NT2/D1 (cell line): ENCODE measurements around the gene DCDC1.

Source experiments
- DNase-seq: peaks from one replicate; pipeline ENCODE4 v3.0.0-alpha.2; 2011; ENCODE audit warnings: low read depth, low spot score
- H3K27me3 ChIP-seq: 2 replicates; pipeline ENCODE4 v1.6.0; 2011; ENCODE audit warnings: mild to moderate bottlenecking; ENCODE audit not compliant: insufficient read length, insufficient read depth
- H3K36me3 ChIP-seq: 2 replicates; pipeline ENCODE4 v1.6.1; 2011; ENCODE audit warnings: mild to moderate bottlenecking, low read length, mixed read lengths; ENCODE audit not compliant: insufficient read depth, insufficient read length
- H3K4me1 ChIP-seq: 2 replicates; pipeline ENCODE4 v1.5.1; 2011; ENCODE audit not compliant: insufficient read depth, insufficient read length
- H3K4me3 ChIP-seq: 2 replicates; pipeline ENCODE4 v1.5.1; 2011; ENCODE audit warnings: low read depth; ENCODE audit not compliant: insufficient read length
- H3K9ac ChIP-seq: 2 replicates; pipeline ENCODE4 v1.6.0; 2011; ENCODE audit warnings: low read depth; ENCODE audit not compliant: insufficient read length
- H3K9me3 ChIP-seq: 2 replicates; pipeline ENCODE4 v1.5.1; 2011; ENCODE audit warnings: mild to moderate bottlenecking, low read length; ENCODE audit not compliant: insufficient read depth
- SUZ12 ChIP-seq: IDR thresholded peaks from 2 replicates; pipeline ENCODE4 v1.6.1; 2011; ENCODE audit not compliant: insufficient read length, insufficient read depth; ENCODE audit errors: extremely low read depth
- YY1 ChIP-seq: IDR thresholded peaks from 2 replicates; pipeline ENCODE4 v1.6.1; 2011; ENCODE audit not compliant: insufficient read length, insufficient read depth
- ZNF274 ChIP-seq: IDR thresholded peaks from 2 replicates; pipeline ENCODE4 v1.6.1; 2011; ENCODE audit warnings: mild to moderate bottlenecking, low read depth, low read length

DCDC1 gene

DNA sequence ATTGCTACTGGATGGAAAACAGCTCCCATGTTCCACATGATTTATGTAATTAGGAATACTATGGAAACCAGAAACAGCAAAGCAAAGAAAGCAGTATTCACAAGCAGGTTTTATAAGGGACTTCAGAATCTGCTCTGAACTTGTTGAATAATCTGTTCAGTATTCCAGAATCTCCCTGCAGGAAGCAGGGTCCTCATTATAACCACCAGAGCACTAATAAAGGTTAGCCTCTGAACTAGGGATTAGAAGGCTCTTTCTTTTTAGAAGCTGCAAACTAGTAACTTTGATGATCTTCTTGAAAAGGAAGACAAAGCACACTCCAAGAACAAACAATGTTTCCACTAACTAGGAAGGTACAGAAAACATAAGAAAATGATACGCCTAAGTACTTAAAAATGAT is 125.8 kb downstream of the DCDC1 start:
- Histone ChIP-seq H3K4me1 (no peaks in the 10 kb centered on the region), H3K9ac (no peak overlapping the region)
- no peak for DNase-seq

GRCh38 chr11:31240340-31240904 is 129.1 kb downstream of the DCDC1 start:
- Histone ChIP-seq H3K36me3 (no peaks in the 10 kb centered on the region), H3K4me3 (no peak overlapping the region), H3K27me3 (no peaks in the 10 kb centered on the region), H3K9ac (no peak overlapping the region), H3K9me3 (no peaks in the 10 kb centered on the region), H3K4me1 (no peaks in the 10 kb centered on the region)
- no peak for TF ChIP-seq ZNF274
- no peak for TF ChIP-seq YY1
- no peak for TF ChIP-seq SUZ12
- DNase-seq: peak; percentile 47

More for the DNA sequence above, 125.8 kb downstream of the DCDC1 start:
- Histone ChIP-seq H3K4me3 (no peak overlapping the region), H3K9me3 (no peaks in the 10 kb centered on the region), H3K36me3 (no peaks in the 10 kb centered on the region), H3K27me3 (no peaks in the 10 kb centered on the region)
- TF ChIP-seq SUZ12: no peak
- TF ChIP-seq YY1: no peak
- TF ChIP-seq ZNF274: no peak

- Histone ChIP-seq H3K36me3 (no peaks in the 10 kb centered on the region), H3K27me3 (no peaks in the 10 kb centered on the region), H3K9me3 (no peaks in the 10 kb centered on the region), H3K9ac (no peak overlapping the region), H3K4me1 (no peaks in the 10 kb centered on the region), H3K4me3 (no peak overlapping the region)
- TF ChIP-seq ZNF274 (no peak), YY1 (no peak), SUZ12 (no peak)
- peak; percentile 30 for DNase-seq
Measured at GRCh38 chr11:31237819-31238760, 131.4 kb downstream of the DCDC1 start.

DNA sequence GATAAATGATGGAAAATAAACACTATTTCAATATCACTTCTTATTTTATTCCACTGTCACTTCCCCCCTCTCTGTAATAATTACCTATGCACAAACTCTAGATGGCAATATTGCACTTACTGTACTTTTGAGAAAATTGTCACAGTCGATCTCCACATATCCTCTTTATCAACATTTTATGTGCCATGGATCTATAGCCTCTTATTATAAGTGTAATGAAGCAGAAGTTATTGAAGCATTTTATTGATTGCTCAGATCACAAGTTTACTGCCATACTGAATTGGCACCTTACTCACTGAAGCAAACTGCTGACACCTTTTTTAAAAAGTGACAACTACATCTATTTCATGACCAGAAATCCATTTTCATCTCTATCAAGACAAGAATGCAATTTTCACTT is 133.4 kb downstream of the DCDC1 start:
- DNase-seq: no peak
- no peak overlapping the region for H3K4me3 ChIP-seq
- no peak overlapping the region for H3K9ac ChIP-seq
- TF ChIP-seq YY1: no peak
- TF ChIP-seq ZNF274: no peak
- TF ChIP-seq SUZ12: no peak
- H3K36me3 ChIP-seq: no peaks in the 10 kb centered on the region
- no peaks in the 10 kb centered on the region for H3K9me3 ChIP-seq
- H3K4me1 ChIP-seq: no peaks in the 10 kb centered on the region
- no peaks in the 10 kb centered on the region for H3K27me3 ChIP-seq

DNA sequence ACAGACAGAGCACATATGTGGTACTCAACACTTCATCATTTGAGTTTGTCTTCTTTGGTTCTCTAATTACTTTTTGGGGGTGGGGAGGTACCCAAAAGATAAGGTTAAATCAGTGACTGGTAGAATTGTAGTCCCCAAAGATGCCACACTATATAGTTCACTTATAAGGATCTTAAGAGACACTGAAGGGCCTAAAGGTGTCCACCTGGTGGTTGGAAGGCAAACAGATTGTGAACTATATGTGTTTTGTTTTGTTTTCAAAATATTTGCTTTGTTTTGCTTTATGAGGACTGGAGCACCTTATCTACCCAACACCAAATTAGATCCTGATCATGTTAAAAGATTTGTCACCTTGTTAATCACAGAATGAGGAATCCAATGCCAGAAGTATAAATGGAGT is 136.1 kb downstream of the DCDC1 start:
- Histone ChIP-seq H3K27me3 (no peaks in the 10 kb centered on the region), H3K36me3 (no peaks in the 10 kb centered on the region), H3K4me3 (no peak overlapping the region), H3K9me3 (no peaks in the 10 kb centered on the region), H3K9ac (no peak overlapping the region), H3K4me1 (no peaks in the 10 kb centered on the region)
- TF ChIP-seq SUZ12 (no peak), ZNF274 (no peak), YY1 (no peak)
- no peak for DNase-seq

DNA sequence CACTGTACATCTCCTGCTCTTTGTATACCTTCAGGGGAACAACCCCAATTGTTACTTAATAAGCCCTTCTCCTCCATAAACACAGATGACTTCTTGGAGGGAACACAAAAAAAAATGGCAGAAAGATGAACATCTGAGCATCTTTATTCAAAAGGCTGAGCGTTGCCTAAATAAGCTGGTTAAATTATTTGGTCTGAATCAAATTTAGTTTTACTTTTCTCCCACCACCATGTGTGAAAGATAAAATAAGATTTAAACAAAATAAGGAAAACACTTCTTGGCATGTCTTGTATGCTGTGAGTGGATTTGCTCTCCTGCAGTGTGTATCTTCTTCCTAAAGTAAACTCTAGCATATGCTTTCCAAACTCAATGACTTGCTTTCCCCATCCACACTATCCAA is 137.9 kb downstream of the DCDC1 start:
- Histone ChIP-seq H3K9me3 (no peaks in the 10 kb centered on the region), H3K9ac (no peak overlapping the region), H3K4me3 (no peak overlapping the region), H3K36me3 (no peaks in the 10 kb centered on the region), H3K4me1 (no peaks in the 10 kb centered on the region), H3K27me3 (no peaks in the 10 kb centered on the region)
- DNase-seq: no peak
- TF ChIP-seq YY1 (no peak), SUZ12 (no peak), ZNF274 (no peak)

GRCh38 chr11:31218847-31219246 is 150.7 kb downstream of the DCDC1 start:
- H3K4me3 ChIP-seq: no peak overlapping the region
- TF ChIP-seq YY1 (no peak), SUZ12 (no peak), ZNF274 (no peak)
- no peaks in the 10 kb centered on the region for H3K4me1 ChIP-seq
- H3K36me3 ChIP-seq: no peaks in the 10 kb centered on the region
- DNase-seq: no peak
- no peaks in the 10 kb centered on the region for H3K9me3 ChIP-seq
- no peak overlapping the region for H3K9ac ChIP-seq
- no peaks in the 10 kb centered on the region for H3K27me3 ChIP-seq
